Ectodermal cell (in vitro differentiated cells): ENCODE measurements around the gene KRTAP12-1.
A peak's percentile ranks its signal among the peaks of the same experiment; 100 is the strongest.
"Not testable (repeated sequence)": the region's sequence is repeated elsewhere in the genome, so short reads cannot be mapped to it uniquely, and the experiment has no call there.

Experiments
- H3K27ac ChIP-seq: 2 replicates; pipeline ENCODE4 v1.7.0; 2013; ENCODE audit warnings: mild to moderate bottlenecking, low read depth, low read length; ENCODE audit not compliant: insufficient read depth, poor library complexity, severe bottlenecking
- H3K27me3 ChIP-seq: 2 replicates; pipeline ENCODE4 v1.7.0; 2013; ENCODE audit warnings: mild to moderate bottlenecking, low read length; ENCODE audit not compliant: insufficient read depth, control insufficient read depth, poor library complexity, severe bottlenecking
- H3K36me3 ChIP-seq: one replicate; pipeline ENCODE4 v1.7.0; 2013; ENCODE audit warnings: low read length; ENCODE audit not compliant: control insufficient read depth, insufficient read depth
- H3K4me1 ChIP-seq: one replicate; pipeline ENCODE4 v1.7.0; 2013; ENCODE audit warnings: low read length; ENCODE audit not compliant: control insufficient read depth, insufficient read depth
- H3K4me3 ChIP-seq: 2 replicates; pipeline ENCODE4 v1.7.0; 2013; ENCODE audit warnings: low read depth, low read length, control low read depth; ENCODE audit not compliant: insufficient read depth
- H3K9me3 ChIP-seq: 2 replicates; pipeline ENCODE4 v1.7.0; 2013; ENCODE audit warnings: mild to moderate bottlenecking, low read length, moderate library complexity; ENCODE audit not compliant: control insufficient read depth
- WGBS, 2 experiments: methylation state at CpG; one replicate each; pipeline ENCODE4 v1.1.7; 2013; ENCODE audit warnings: missing lambda C conversion rate in 2 of 2; 5-methylcytosine and 5-hydroxymethylcytosine counted together

The KRTAP12-1 gene

DNA sequence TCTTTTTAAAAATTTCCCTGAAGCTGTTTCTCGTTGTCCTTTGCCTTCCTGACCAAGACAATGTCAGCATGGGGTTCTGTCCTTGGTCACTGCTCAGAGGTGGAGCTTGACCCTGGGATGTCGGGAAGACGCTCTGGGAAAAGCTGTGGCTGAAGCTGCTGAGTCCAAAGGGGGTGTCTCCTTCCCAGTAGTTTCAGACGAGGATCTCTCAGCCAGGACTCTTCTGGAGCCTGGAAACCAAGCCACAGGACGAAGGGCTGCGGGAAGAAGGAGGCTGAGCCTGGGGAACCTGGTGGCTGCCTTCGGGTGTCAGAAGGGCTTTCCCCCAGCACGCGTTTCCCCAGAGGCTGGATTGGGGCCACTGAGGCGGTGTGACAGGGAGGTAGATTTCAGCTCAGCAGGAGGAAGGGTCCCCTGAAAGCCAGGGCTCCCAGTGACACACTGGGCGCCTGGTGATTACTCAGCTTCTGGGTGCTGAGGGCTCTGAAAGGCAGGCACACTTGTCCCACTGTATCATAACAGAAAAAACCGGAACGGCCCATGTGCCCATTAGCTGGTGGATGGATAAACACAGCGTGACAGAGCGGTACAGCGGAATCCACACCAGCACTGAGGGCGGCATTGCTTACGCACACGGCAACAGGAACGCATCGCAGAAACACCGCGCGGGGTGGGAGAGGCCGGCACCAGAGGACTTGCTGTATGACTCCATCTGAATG, 5.0 kb upstream of the KRTAP12-1 start:
- no peaks in the 10 kb centered on the region for H3K36me3 ChIP-seq
- peaks cover 14% of the 10 kb centered on the region for H3K4me1 ChIP-seq
- H3K27ac ChIP-seq: peak overlapping the region; percentile 46
- no peaks in the 10 kb centered on the region for H3K9me3 ChIP-seq
- WGBS, 2 experiments: 74% methylated on average over 25 of the region's 25 CpGs
- H3K27me3 ChIP-seq: no peaks in the 10 kb centered on the region
- no peak overlapping the region for H3K4me3 ChIP-seq

DNA sequence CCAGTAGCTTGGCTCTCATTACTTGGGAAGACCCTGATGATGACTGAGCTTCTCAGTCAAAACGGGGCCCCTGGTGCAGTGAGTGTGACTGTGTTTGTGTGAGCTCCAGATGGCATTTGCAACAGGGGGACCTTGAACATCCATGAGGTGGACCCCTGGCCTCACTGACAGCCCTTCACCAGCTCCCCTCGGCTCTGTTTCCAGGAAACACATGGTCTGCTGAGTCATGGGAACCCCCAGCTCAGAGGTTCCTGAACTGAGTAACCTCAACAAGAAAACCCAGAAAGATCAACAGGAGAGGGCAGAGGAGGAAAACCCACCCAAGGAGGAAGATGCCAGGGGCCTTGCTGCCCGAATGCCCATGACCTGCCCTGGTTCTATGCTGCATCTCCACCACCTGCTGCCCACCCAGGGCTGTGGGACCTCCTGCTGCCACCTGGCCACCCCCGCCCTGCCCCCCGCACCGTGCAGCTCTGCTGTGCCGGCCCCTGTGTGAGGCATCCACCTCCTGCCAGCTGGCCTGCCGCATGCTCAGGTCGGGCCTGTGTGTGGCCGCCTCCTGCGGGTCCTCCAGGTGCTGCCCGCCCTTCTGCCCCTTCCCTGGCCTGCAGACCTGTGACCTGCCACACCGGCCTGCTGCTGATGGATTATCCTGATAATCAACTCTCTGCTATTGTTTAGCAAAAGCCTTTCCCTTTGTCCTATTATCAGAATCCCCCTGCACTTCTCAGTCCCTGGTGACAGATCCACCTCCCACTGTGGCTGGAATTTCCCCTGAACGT, 4.2 kb upstream of the KRTAP12-1 start:
- peaks cover 14% of the 10 kb centered on the region for H3K4me1 ChIP-seq
- no peaks in the 10 kb centered on the region for H3K27me3 ChIP-seq
- WGBS, 2 experiments: 26 to 28% methylated on average over 14 of the region's 14 CpGs
- H3K4me3 ChIP-seq: no peak overlapping the region
- no peak overlapping the region for H3K27ac ChIP-seq
- H3K36me3 ChIP-seq: no peaks in the 10 kb centered on the region
- H3K9me3 ChIP-seq: no peaks in the 10 kb centered on the region

DNA sequence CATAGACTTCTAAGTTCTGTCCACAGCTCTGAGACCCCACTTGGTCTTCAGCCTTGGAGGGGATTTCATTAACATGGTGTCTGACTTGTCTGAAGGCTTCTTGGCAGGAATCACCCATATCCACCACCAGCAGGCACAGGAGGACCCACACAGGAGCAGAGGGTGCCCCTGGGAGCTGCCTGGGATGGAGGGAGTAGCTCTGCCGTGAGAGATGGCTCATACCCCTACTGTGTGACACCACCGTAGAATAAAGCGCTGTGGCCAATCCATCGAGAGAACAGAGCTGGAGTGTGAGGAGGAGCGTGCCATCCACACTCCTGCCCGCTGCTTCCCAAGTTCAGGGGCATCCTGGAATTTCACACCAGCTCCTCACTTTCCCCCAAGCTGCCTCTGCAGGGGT, 3.1 kb upstream of the KRTAP12-1 start:
- not testable (repeated sequence) for H3K27ac ChIP-seq, H3K4me3 ChIP-seq, H3K9me3 ChIP-seq, H3K36me3 ChIP-seq, H3K27me3 ChIP-seq
- H3K4me1 ChIP-seq: peaks cover 14% of the 10 kb centered on the region
- WGBS, 2 experiments: 88 to 91% methylated on average over 6 of the region's 6 CpGs

DNA sequence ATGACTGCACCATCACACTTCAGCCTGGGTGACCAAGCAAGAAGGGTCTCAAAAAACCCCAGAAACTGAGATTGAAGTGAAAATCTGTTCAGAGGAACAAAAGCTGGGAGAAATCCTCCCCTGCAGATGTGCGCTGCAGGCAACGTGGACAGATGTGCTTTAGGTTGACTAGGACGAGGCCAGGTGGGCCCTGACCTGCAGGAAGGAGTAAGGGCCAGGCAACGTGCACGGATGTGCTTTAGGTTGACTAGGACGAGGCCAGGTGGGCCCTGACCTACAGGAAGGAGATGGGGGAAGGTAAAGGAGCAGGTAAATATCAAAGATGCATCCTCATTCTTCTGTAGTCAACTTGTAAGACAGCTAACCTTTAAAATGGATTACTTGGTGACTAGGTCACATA, 2.5 kb upstream of the KRTAP12-1 start:
- H3K4me3 ChIP-seq: no peak overlapping the region
- H3K27me3 ChIP-seq: no peaks in the 10 kb centered on the region
- peaks cover 14% of the 10 kb centered on the region for H3K4me1 ChIP-seq
- WGBS, 2 experiments: 86 to 87% methylated on average over 6 of the region's 6 CpGs
- H3K9me3 ChIP-seq: no peaks in the 10 kb centered on the region
- H3K27ac ChIP-seq: no peak overlapping the region
- no peaks in the 10 kb centered on the region for H3K36me3 ChIP-seq

DNA sequence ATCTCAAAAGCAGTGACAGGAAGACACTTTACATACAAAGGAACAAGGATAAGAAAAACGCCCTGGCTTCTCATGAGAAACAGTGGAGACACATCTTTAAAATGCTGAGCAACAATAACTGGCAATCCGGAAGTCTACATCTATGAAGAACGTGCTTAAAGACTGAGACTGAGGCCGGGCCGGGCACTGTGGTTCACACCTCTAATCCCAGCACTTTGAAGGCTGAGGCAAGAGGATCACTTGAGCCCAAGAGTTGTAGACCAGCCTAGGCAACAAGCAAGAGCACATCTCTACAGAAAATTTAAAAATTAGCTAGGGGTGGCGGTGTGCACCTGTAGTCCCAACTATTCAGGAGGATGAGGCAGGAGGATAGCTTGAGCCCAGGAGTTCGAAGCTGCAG, 2.1 kb upstream of the KRTAP12-1 start:
- Histone ChIP-seq H3K27me3 (no peaks in the 10 kb centered on the region), H3K4me3 (no peak overlapping the region), H3K9me3 (no peaks in the 10 kb centered on the region), H3K27ac (no peak overlapping the region), H3K4me1 (peaks cover 14% of the 10 kb centered on the region), H3K36me3 (no peaks in the 10 kb centered on the region)
- 86 to 90% methylated on average over 7 of the region's 7 CpGs for WGBS, 2 experiments

DNA sequence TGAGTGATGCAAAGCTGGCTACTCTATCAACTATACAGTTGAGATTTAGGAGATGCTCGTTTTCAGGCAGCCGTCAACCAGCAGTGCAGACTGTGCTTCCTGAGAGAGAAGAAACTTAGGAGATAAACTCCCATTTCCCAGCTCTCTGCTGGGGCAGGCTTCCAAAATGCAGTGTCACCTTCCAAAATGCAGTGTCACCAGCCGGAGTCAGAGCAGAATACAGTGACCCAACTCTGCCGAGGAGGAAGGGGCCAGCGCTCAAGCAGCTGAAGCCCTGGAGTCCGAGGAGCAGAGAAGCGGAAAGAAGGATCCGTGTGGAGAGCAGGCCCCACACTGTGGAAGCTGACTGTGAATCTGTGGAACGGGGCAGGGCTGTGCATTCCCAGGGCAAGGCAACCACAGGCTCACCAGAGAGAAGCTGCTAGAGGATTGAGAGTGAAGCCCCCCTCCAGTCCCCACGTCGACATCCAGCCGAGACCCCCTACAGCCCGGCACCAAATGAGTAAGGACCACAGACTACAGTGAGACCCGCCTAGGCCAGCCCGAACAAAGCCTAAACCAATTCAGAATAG, 703 bp upstream of the KRTAP12-1 start:
- Histone ChIP-seq H3K36me3 (no peaks in the 10 kb centered on the region), H3K9me3 (no peaks in the 10 kb centered on the region), H3K4me1 (peaks cover 13% of the 10 kb centered on the region), H3K27me3 (no peaks in the 10 kb centered on the region), H3K4me3 (no peak overlapping the region), H3K27ac (no peak overlapping the region)
- WGBS, 2 experiments: 90 to 92% methylated on average over 15 of the region's 15 CpGs

DNA sequence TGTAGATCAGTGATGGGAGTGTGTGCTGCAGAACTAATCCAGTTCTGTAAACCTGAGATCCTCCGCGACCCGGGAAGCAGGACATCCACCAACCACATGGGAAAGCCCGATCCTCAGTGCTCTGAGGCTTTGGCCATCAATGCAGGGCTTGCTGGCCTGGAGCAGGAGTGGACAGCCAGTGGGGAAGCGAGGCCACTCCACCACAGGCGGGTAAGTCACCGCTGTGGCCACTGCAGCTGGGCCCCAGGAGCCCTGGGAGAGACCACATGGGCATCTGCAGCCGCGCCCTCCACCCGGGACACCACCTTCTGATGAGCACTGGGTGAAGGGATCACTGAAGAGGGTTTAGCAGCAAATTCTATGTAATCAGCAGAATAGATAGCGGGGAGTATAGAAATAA, 811 bp downstream of the KRTAP12-1 start:
- H3K36me3 ChIP-seq: no peaks in the 10 kb centered on the region
- H3K27ac ChIP-seq: no peak overlapping the region
- H3K4me3 ChIP-seq: no peak overlapping the region
- no peaks in the 10 kb centered on the region for H3K27me3 ChIP-seq
- H3K9me3 ChIP-seq: no peaks in the 10 kb centered on the region
- 83% methylated on average over 11 of the region's 11 CpGs for WGBS, 2 experiments
- H3K4me1 ChIP-seq: no peaks in the 10 kb centered on the region

DNA sequence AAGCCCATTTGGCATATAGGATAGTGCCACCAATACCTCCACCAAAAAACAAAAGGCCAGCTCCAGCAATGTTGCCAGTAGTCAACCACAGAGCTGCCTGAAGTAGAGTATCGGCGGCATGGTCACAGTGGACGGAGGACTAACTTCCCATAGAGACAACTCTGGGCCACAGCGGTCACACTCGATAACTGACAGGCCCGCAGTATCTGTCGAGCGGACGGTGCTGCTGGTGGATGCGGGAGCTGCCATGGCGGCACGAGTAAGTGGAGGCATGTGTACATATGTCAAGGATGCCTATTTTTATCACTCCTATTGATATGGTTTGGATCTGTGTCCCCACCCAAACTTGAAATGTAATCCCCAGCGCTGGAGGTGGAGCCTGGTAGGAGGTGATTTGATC, 4.1 kb downstream of the KRTAP12-1 start:
- 95% methylated on average over 13 of the region's 13 CpGs for WGBS, 2 experiments
- Histone ChIP-seq H3K36me3 (no peaks in the 10 kb centered on the region), H3K4me3 (no peak overlapping the region), H3K4me1 (no peaks in the 10 kb centered on the region), H3K27me3 (no peaks in the 10 kb centered on the region), H3K9me3 (no peaks in the 10 kb centered on the region), H3K27ac (no peak overlapping the region)

DNA sequence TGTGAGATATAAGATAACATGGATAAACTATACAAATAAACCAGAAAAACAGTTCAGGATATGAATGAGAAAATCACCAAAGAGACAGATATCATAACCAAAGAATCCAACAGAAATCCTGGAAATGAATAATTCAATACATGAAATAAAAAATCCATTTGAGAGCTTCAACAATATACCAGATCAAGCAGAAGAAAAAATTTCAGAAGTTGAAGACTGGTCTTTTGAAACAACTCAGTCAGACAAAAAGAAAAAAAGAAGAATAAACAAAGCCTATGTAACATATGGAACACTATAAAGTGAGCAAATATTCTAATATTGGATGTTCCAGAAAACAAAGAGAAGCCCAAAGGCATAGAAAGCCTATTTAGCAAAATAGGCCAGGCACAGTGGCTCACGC, 10.1 kb downstream of the KRTAP12-1 start:
- 100% methylated on average over 1 of the region's 1 CpG for WGBS, 2 experiments
- Histone ChIP-seq H3K4me1 (no peaks in the 10 kb centered on the region), H3K27ac (no peak overlapping the region), H3K9me3 (no peaks in the 10 kb centered on the region), H3K27me3 (no peaks in the 10 kb centered on the region), H3K4me3 (no peak overlapping the region), H3K36me3 (no peaks in the 10 kb centered on the region)

DNA sequence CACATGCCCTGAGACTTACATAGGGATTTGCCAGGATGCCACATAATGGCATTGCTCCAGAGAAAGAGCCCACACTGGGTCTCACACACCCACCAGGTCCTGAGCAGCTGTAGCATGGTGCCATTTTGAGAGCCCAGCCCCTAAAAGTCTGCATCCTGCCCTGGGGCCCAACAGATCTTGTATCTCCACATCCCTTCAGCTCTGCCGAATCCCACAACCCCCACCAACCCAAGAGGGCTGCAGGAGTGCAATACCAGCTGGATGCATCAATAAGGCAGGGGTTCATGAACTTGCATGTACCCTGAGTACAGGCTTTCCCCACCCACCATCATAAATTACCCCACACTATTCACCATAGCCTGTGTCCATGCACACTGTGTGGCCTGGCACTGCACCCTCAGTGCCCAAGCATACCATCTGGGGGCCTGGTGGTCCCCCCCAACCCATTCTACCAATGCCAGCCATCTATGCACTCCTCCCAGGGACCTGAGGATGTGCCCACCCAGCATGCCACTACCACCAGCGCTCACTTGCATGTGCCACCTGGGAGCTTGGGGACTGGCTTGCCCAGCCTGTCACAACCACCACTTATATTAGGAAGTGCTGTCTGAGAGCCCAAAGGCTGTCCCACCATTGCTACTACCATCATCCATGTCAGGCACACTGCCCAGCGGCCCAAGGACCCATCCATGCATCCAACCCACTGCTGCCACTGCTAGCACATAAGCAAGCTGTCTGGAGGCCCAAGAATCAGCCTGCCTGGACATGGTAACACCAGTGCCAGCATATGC, 11.1 kb downstream of the KRTAP12-1 start:
- no peaks in the 10 kb centered on the region for H3K36me3 ChIP-seq
- H3K27ac ChIP-seq: no peak overlapping the region
- H3K4me1 ChIP-seq: no peaks in the 10 kb centered on the region
- no peaks in the 10 kb centered on the region for H3K27me3 ChIP-seq
- no peaks in the 10 kb centered on the region for H3K9me3 ChIP-seq
- H3K4me3 ChIP-seq: no peak overlapping the region
- 91 to 92% methylated on average over 3 of the region's 3 CpGs for WGBS, 2 experiments
